DND-41 (cell line): Measurements from ENCODE around the gene GALNT7.

Source experiments
- ATAC-seq: fragments of 200-7000 bp; cut with Tn5 transposase; 3 replicates; pipeline ENCODE4 v1.9.1; 2021; ENCODE audit warnings: low read depth; ENCODE audit not compliant: insufficient read depth
- DNase-seq: peaks from one replicate; pipeline ENCODE4 v3.0.0-alpha.2; 2020
- H2AFZ ChIP-seq: 2 replicates; pipeline ENCODE4 v1.6.0; 2012; ENCODE audit warnings: low read depth, low read length
- H3K27ac ChIP-seq: 2 replicates; pipeline ENCODE4 v1.5.1; 2012; ENCODE audit warnings: low read length, inconsistent platforms
- H3K27me3 ChIP-seq: fragments of 200-600 bp; sonication (generic); 2 replicates; pipeline ENCODE4 v1.6.0; 2012; ENCODE audit warnings: low read length, mild to moderate bottlenecking, inconsistent platforms; ENCODE audit not compliant: insufficient read depth, poor library complexity
- H3K36me3 ChIP-seq: 2 replicates; pipeline ENCODE4 v1.5.1; 2012; ENCODE audit warnings: low read length, inconsistent platforms; ENCODE audit not compliant: insufficient read depth
- H3K4me1 ChIP-seq: 2 replicates; pipeline ENCODE4 v1.5.1; 2012; ENCODE audit warnings: mild to moderate bottlenecking, low read length; ENCODE audit not compliant: insufficient read depth
- H3K4me2 ChIP-seq: 2 replicates; pipeline ENCODE4 v1.6.0; 2012; ENCODE audit warnings: mild to moderate bottlenecking, moderate library complexity, low read length, inconsistent platforms; ENCODE audit not compliant: insufficient read depth
- H3K4me3 ChIP-seq, 2 experiments: fragments of 200-600 bp in 1 of 2; shearing (Covaris generic) in 1 of 2; 2 replicates each; pipeline ENCODE4 v1.5.1; 2012 to 2016; ENCODE audit warnings: inconsistent platforms in 2 of 2, low read length in 2 of 2, mild to moderate bottlenecking in 2 of 2, low read depth in 1 of 2, moderate library complexity in 1 of 2
- H3K79me2 ChIP-seq: 2 replicates; pipeline ENCODE4 v1.6.0; 2012; ENCODE audit warnings: low read length, inconsistent platforms; ENCODE audit not compliant: insufficient read depth
- H3K9ac ChIP-seq: 2 replicates; pipeline ENCODE4 v1.6.0; 2012; ENCODE audit warnings: low read depth, mild to moderate bottlenecking, inconsistent platforms, low read length, moderate library complexity
- H3K9me3 ChIP-seq: 2 replicates; pipeline ENCODE4 v1.5.1; 2012; ENCODE audit warnings: low read length, moderate library complexity, mild to moderate bottlenecking, inconsistent platforms; ENCODE audit not compliant: insufficient read depth, severe bottlenecking
- H4K20me1 ChIP-seq: 2 replicates; pipeline ENCODE4 v1.6.0; 2012; ENCODE audit warnings: low read length; ENCODE audit not compliant: insufficient read depth
- EZH2 ChIP-seq: IDR thresholded peaks from 3 replicates; pipeline ENCODE4 v1.6.1; 2012; ENCODE audit warnings: borderline replicate concordance, low read depth, mild to moderate bottlenecking, moderate library complexity, low read length, inconsistent platforms; ENCODE audit not compliant: severe bottlenecking
- TF ChIP-seq, protein P1 (sequence below): IDR thresholded peaks from 2 replicates; pipeline ENCODE4 v1.5.1; 2012; ENCODE audit warnings: borderline replicate concordance, low read length, moderate library complexity, mild to moderate bottlenecking; ENCODE audit not compliant: poor library complexity, severe bottlenecking; ENCODE audit errors: extremely low read depth

GALNT7 gene

DNA sequence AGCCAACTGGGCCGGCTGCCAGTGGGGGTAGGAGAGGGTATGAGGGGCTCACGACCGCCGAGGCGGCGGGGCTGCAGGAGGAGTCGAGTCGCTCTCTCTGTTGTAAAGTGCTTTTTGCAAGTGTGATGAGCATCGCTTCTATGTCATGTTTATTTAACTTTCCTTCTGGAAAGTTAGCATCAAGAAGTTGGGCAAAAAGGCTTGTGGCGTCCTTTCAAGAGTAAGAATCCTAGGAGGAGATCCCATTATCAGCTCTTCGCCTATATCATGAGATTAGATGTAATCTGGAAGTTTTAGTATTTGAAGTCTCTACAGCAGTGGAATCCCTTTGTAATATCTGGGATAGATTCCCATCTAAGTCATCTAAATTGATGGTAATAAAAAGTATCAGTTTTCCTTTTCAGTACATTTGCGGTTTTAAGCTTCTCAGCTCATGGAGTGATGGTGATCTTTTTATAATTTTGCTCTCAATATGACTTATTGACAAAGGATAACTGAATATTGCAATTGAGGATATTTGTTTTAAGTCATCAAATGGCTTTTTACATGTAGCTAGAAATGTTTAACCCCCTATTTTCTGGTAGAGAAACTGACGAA is 1.7 kb downstream of the GALNT7 start:
- Histone ChIP-seq H3K27ac (peak overlapping the region; percentile 93), H3K36me3 (no peaks in the 10 kb centered on the region; the same call in 1 of the 2 replicates), H2AFZ (peak overlapping the region; percentile 70), H3K9me3 (no peaks in the 10 kb centered on the region), H3K4me2 (peak overlapping the region; percentile 79), H3K4me1 (peaks cover 72% of the 10 kb centered on the region), H4K20me1 (peaks cover 34% of the 10 kb centered on the region; the same call in 1 of the 2 replicates), H3K9ac (peak overlapping the region; percentile 94), H3K27me3 (no peaks in the 10 kb centered on the region), H3K79me2 (peaks cover 77% of the 10 kb centered on the region), H3K4me3 (peak overlapping the region; percentile 31 to 86)
- TF ChIP-seq, protein P1, sequence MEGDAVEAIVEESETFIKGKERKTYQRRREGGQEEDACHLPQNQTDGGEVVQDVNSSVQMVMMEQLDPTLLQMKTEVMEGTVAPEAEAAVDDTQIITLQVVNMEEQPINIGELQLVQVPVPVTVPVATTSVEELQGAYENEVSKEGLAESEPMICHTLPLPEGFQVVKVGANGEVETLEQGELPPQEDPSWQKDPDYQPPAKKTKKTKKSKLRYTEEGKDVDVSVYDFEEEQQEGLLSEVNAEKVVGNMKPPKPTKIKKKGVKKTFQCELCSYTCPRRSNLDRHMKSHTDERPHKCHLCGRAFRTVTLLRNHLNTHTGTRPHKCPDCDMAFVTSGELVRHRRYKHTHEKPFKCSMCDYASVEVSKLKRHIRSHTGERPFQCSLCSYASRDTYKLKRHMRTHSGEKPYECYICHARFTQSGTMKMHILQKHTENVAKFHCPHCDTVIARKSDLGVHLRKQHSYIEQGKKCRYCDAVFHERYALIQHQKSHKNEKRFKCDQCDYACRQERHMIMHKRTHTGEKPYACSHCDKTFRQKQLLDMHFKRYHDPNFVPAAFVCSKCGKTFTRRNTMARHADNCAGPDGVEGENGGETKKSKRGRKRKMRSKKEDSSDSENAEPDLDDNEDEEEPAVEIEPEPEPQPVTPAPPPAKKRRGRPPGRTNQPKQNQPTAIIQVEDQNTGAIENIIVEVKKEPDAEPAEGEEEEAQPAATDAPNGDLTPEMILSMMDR: no peak
- no peak for TF ChIP-seq EZH2
- peak; percentile 65 for ATAC-seq
- DNase-seq: peak; percentile 90

DNA sequence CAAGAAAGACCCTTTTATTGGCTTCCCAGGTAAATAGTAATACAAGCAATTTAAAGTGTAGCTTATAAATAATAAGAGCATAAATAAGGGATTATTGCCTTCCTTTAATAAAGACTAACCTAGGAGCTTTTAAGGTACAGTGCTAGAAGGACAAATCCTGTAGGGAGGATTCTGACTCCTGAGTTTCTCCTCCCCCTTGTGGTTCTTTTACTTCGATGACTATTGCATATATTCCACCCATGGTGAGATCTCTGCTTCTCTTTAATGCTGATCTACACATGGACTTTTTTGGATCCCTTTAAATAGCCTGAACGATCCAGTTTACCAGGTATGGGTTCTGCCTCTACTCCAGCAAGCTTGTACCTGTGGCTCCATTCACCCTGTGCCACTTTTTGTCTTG is 2.5 kb downstream of the GALNT7 start:
- H3K4me2 ChIP-seq: peak overlapping the region; percentile 79
- H3K4me3 ChIP-seq: peak overlapping the region in 1 of 2 experiments; percentile 86; a peak in 3 of 4 replicates
- no peak overlapping the region for H2AFZ ChIP-seq
- peak overlapping the region; percentile 93 for H3K27ac ChIP-seq
- DNase-seq (no peak), ATAC-seq (no peak)
- no peaks in the 10 kb centered on the region for H3K27me3 ChIP-seq
- H3K36me3 ChIP-seq: no peaks in the 10 kb centered on the region; the same call in 1 of the 2 replicates
- H3K9ac ChIP-seq: peak overlapping the region; percentile 94; the same call in 1 of the 2 replicates
- TF ChIP-seq, protein P1: peak; percentile 47
- TF ChIP-seq EZH2: no peak
- peaks cover 72% of the 10 kb centered on the region for H3K4me1 ChIP-seq
- H3K9me3 ChIP-seq: no peaks in the 10 kb centered on the region
- H4K20me1 ChIP-seq: peaks cover 42% of the 10 kb centered on the region; the same call in 1 of the 2 replicates
- peaks cover 85% of the 10 kb centered on the region for H3K79me2 ChIP-seq

DNA sequence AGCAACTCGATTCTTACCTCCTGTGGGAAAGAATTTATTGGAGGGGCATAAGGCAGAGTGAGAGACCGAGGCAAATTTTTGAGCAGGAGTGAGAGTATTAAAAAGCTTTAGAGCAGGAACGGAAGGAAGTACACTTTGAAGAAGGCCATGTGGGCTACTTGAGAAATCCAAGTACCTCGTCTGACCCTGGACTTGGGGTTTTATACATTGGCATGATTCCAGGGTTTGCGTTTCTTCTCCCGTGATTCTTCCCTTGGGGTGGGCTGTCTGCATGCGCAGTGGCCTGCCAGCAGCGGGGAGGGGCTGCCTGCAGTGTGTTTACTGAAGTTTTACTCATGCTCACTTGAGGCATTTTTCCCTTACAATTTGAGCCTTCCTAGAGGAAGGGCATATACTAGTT is 3.4 kb downstream of the GALNT7 start:
- H3K9ac ChIP-seq: peak overlapping the region; percentile 5; the same call in 1 of the 2 replicates
- H3K4me2 ChIP-seq: peak overlapping the region; percentile 79; the same call in 1 of the 2 replicates
- H3K4me1 ChIP-seq: peaks cover 64% of the 10 kb centered on the region
- ATAC-seq (no peak), DNase-seq (no peak)
- peak overlapping the region in 1 of 2 experiments; percentile 9; a peak in 2 of 4 replicates for H3K4me3 ChIP-seq
- H3K36me3 ChIP-seq: no peaks in the 10 kb centered on the region; the same call in 1 of the 2 replicates
- peaks cover 94% of the 10 kb centered on the region for H3K79me2 ChIP-seq
- no peaks in the 10 kb centered on the region for H3K27me3 ChIP-seq
- TF ChIP-seq EZH2: no peak
- TF ChIP-seq, protein P1: no peak
- no peak overlapping the region for H2AFZ ChIP-seq
- no peaks in the 10 kb centered on the region for H3K9me3 ChIP-seq
- peak overlapping the region; percentile 93 for H3K27ac ChIP-seq
- peaks cover 51% of the 10 kb centered on the region; the same call in 1 of the 2 replicates for H4K20me1 ChIP-seq
